ENCODE measurements around the gene H2AZ2. TPM values are rescaled to one million over a fixed set of nuclear protein-coding genes. Genes with fewer than 3 reads are reported as not detected.

H2AZ2 gene
- total RNA-seq, 1 donor from 2014 or later, result 105 TPM

DNA sequence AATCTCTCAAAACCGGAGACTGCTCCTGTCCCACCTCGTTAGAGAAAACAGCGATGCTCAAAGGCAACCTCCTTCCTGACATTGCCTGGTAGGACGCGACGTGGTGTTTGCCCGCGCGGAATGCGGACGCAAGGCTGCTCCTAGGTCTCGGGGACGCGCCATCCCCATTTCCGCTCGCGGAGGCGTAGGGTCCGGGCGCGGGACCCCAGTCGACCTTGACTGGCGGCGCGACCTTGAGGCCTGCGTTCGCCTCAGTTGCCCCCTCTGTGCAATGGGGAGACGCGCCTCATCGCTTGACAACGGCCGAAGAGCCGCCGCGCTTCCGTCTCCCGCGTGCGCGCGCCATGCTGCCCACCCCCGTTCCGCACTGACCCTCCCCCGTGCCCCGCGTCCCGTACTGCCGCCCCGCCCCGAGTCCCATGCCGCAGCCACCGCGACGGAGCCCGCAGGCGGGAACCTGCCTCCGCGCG lies 51.8 kb downstream of the H2AZ2 start:
- Histone ChIP-seq H3K4me2 (ENCODE audit: low read length) (peak overlapping the region; percentile 88), H3K27ac (ENCODE audit: low read depth, low read length) (peak overlapping the region; percentile 98), H3K9ac (ENCODE audit: low read length) (peak overlapping the region; percentile 100), H3K4me1 (ENCODE audit: insufficient read depth, low read length) (peaks cover 22% of the 10 kb centered on the region), H3K79me2 (ENCODE audit: insufficient read depth, low read length) (peaks cover 46% of the 10 kb centered on the region), H3K4me3 (ENCODE audit: insufficient read depth, low read depth, low read length) (peak overlapping the region; percentile 78), H4K20me1 (ENCODE audit: insufficient read depth, low read length) (peaks cover 41% of the 10 kb centered on the region), H3K36me3 (ENCODE audit: insufficient read depth, low read length) (peaks cover 24% of the 10 kb centered on the region), H3K9me3 (ENCODE audit: insufficient read depth, low read depth, low read length) (no peaks in the 10 kb centered on the region), H2AFZ (ENCODE audit: low read depth, low read length) (peak overlapping the region; percentile 92), H3K27me3 (ENCODE audit: insufficient read depth, low read length) (no peaks in the 10 kb centered on the region)
- FAIRE-seq, result no peak
- no peaks in the 10 kb centered on the region for H3K27me3 Mint-ChIP-seq (ENCODE audit: low read depth, unreplicated experiment)
- H3K9me3 Mint-ChIP-seq (ENCODE audit: unreplicated experiment), result no peaks in the 10 kb centered on the region
- peak overlapping the region; percentile 53 for H3K27ac Mint-ChIP-seq (ENCODE audit: unreplicated experiment)
- peak; percentile 25 for DNase-seq (ENCODE audit: low read depth)
- no peak for TF ChIP-seq EZH2 (IDR thresholded peaks at IDR 0.05; ENCODE audit: insufficient read depth, low read length)
- TF ChIP-seq, protein P1, sequence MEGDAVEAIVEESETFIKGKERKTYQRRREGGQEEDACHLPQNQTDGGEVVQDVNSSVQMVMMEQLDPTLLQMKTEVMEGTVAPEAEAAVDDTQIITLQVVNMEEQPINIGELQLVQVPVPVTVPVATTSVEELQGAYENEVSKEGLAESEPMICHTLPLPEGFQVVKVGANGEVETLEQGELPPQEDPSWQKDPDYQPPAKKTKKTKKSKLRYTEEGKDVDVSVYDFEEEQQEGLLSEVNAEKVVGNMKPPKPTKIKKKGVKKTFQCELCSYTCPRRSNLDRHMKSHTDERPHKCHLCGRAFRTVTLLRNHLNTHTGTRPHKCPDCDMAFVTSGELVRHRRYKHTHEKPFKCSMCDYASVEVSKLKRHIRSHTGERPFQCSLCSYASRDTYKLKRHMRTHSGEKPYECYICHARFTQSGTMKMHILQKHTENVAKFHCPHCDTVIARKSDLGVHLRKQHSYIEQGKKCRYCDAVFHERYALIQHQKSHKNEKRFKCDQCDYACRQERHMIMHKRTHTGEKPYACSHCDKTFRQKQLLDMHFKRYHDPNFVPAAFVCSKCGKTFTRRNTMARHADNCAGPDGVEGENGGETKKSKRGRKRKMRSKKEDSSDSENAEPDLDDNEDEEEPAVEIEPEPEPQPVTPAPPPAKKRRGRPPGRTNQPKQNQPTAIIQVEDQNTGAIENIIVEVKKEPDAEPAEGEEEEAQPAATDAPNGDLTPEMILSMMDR (IDR thresholded peaks at IDR 0.05; ENCODE audit: insufficient read depth, low read depth, low read length), result no peak
- H3K36me3 Mint-ChIP-seq (ENCODE audit: low read depth, unreplicated experiment), result peaks cover 9% of the 10 kb centered on the region
- H3K4me3 Mint-ChIP-seq (ENCODE audit: unreplicated experiment), result peak overlapping the region; percentile 89
- peaks cover 18% of the 10 kb centered on the region for H3K4me1 Mint-ChIP-seq (ENCODE audit: low read depth, unreplicated experiment)

DNA sequence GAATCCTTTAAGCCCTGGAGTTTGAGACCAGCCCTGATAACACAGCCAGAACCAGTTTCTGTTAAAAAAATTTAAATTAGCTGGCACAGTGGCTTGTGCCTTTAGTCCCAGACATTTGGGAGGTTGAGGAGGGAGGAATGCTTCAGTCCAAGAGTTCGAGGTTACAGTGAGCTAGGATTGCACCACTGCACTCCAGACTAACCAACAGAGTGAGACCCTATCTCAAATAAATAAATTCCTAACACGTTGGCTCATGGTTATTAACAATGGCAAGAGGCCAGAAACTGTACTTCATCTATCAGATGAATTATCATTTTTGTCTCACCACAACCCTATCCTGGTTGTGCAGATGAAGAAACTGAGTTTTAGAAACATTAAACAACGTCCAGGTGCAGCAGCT lies 53.6 kb downstream of the H2AZ2 start:
- DNase-seq (ENCODE audit: low read depth) (peak; percentile 29), FAIRE-seq (no peak)
- Histone ChIP-seq H3K4me2 (ENCODE audit: low read length) (no peak overlapping the region), H3K4me3 (ENCODE audit: insufficient read depth, low read depth, low read length) (no peak overlapping the region), H3K9me3 (ENCODE audit: insufficient read depth, low read depth, low read length) (no peaks in the 10 kb centered on the region), H3K4me1 (ENCODE audit: insufficient read depth, low read length) (peaks cover 17% of the 10 kb centered on the region), H3K27me3 (ENCODE audit: insufficient read depth, low read length) (no peaks in the 10 kb centered on the region), H3K9ac (ENCODE audit: low read length) (no peak overlapping the region), H2AFZ (ENCODE audit: low read depth, low read length) (no peak overlapping the region), H3K79me2 (ENCODE audit: insufficient read depth, low read length) (peaks cover 34% of the 10 kb centered on the region), H3K27ac (ENCODE audit: low read depth, low read length) (no peak overlapping the region), H4K20me1 (ENCODE audit: insufficient read depth, low read length) (peaks cover 25% of the 10 kb centered on the region), H3K36me3 (ENCODE audit: insufficient read depth, low read length) (peaks cover 10% of the 10 kb centered on the region)
- Mint-ChIP-seq H3K36me3 (ENCODE audit: low read depth, unreplicated experiment) (peaks cover 4% of the 10 kb centered on the region), H3K27me3 (ENCODE audit: low read depth, unreplicated experiment) (no peaks in the 10 kb centered on the region), H3K4me3 (ENCODE audit: unreplicated experiment) (no peak overlapping the region), H3K27ac (ENCODE audit: unreplicated experiment) (peak overlapping the region; percentile 53), H3K4me1 (ENCODE audit: low read depth, unreplicated experiment) (peaks cover 10% of the 10 kb centered on the region), H3K9me3 (ENCODE audit: unreplicated experiment) (peaks cover 2% of the 10 kb centered on the region)
- TF ChIP-seq, protein P1 (IDR thresholded peaks at IDR 0.05; ENCODE audit: insufficient read depth, low read depth, low read length), result no peak
- no peak for TF ChIP-seq EZH2 (IDR thresholded peaks at IDR 0.05; ENCODE audit: insufficient read depth, low read length)

DNA sequence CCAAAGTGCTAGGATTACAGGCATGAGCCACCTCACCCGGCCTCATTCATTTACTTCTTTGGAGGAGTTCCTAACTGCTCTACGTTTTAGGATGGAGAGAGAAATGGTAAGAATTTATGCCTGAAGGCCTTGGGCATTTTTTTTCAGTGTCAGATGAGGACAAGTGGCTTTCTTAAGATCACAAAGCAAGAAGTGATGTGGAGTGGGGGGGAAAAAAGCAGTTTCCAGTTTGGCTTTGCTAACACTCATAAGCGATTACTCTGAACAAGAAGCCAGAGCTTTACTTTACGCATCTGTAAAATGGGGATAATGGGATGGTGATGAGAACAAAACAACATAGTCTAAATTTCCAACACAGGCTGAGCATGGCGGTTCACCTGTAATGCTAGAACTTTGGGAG lies 54.0 kb downstream of the H2AZ2 start:
- H3K27ac ChIP-seq (ENCODE audit: low read depth, low read length), result no peak overlapping the region
- no peak for TF ChIP-seq EZH2 (IDR thresholded peaks at IDR 0.05; ENCODE audit: insufficient read depth, low read length)
- TF ChIP-seq, protein P1 (IDR thresholded peaks at IDR 0.05; ENCODE audit: insufficient read depth, low read depth, low read length), result no peak
- H3K9ac ChIP-seq (ENCODE audit: low read length), result no peak overlapping the region
- Mint-ChIP-seq H3K4me1 (ENCODE audit: low read depth, unreplicated experiment) (peaks cover 10% of the 10 kb centered on the region), H3K9me3 (ENCODE audit: unreplicated experiment) (peaks cover 2% of the 10 kb centered on the region), H3K36me3 (ENCODE audit: low read depth, unreplicated experiment) (peaks cover 4% of the 10 kb centered on the region), H3K27me3 (ENCODE audit: low read depth, unreplicated experiment) (no peaks in the 10 kb centered on the region), H3K4me3 (ENCODE audit: unreplicated experiment) (no peak overlapping the region), H3K27ac (ENCODE audit: unreplicated experiment) (no peak overlapping the region)
- H3K36me3 ChIP-seq (ENCODE audit: insufficient read depth, low read length), result peaks cover 8% of the 10 kb centered on the region
- no peak overlapping the region for H3K4me3 ChIP-seq (ENCODE audit: insufficient read depth, low read depth, low read length)
- H3K79me2 ChIP-seq (ENCODE audit: insufficient read depth, low read length), result peaks cover 30% of the 10 kb centered on the region
- peaks cover 13% of the 10 kb centered on the region for H3K4me1 ChIP-seq (ENCODE audit: insufficient read depth, low read length)
- DNase-seq (ENCODE audit: low read depth), result no peak
- no peak for FAIRE-seq
- H3K27me3 ChIP-seq (ENCODE audit: insufficient read depth, low read length), result no peaks in the 10 kb centered on the region
- no peak overlapping the region for H3K4me2 ChIP-seq (ENCODE audit: low read length)
- no peaks in the 10 kb centered on the region for H3K9me3 ChIP-seq (ENCODE audit: insufficient read depth, low read depth, low read length)
- peaks cover 20% of the 10 kb centered on the region for H4K20me1 ChIP-seq (ENCODE audit: insufficient read depth, low read length)
- H2AFZ ChIP-seq (ENCODE audit: low read depth, low read length), result no peak overlapping the region
